ENCODE measurements around the gene UNK.
A peak's percentile ranks its signal among the peaks of the same experiment; 100 is the strongest.

UNK gene

DNA sequence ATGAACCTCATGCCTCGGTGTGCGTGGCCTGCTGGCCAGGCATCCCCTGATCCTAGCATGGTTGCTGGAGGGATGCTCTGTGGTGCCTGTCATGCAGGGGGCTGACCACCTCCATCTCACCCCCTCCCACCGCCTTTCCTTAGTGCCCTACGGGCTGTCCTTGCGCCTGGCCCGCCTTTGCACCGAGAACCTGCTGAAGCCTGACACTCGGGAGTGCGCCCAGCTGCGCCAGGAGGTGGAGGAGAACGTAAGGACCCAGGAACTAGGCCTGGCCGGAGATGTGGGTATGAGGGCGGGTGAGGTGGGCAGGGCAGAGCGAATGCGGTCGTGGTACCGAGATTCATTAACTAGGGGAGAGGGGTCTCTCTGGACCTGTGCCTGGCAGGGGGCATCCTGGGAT is 44.4 kb upstream of the UNK start:
- no peak overlapping the region for H3K4me3 ChIP-seq (ENCODE audit: control insufficient read depth, low read depth, low read length)
- TF ChIP-seq CTCF (conservative IDR thresholded peaks at IDR 0.05; ENCODE audit: control insufficient read depth, insufficient read depth, low read depth, low read length) = no peak
- no peak for DNase-seq (ENCODE audit: low read depth)

GRCh38 chr17:75740631-75741077 is 44.0 kb upstream of the UNK start:
- no peak for TF ChIP-seq CTCF (conservative IDR thresholded peaks at IDR 0.05; ENCODE audit: control insufficient read depth, insufficient read depth, low read depth, low read length)
- no peak for DNase-seq (ENCODE audit: low read depth)

DNA sequence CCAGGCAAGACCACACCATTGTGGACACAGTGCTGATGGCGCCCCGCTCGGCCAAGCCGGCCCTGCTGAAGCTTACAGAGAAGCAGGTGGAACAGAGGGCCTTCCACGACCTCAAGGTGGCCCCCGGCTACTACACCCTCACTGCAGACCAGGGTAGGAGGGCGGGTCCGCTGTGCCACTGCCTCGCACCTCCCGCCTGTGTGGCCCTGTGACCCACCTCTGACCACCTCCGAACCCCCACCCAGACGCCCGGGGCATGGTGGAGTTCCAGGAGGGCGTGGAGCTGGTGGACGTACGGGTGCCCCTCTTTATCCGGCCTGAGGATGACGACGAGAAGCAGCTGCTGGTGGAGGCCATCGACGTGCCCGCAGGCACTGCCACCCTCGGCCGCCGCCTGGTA is 42.3 kb upstream of the UNK start:
- TF ChIP-seq CTCF (conservative IDR thresholded peaks at IDR 0.05; ENCODE audit: control insufficient read depth, insufficient read depth, low read depth, low read length) = no peak
- DNase-seq (ENCODE audit: low read depth) = no peak
- H3K4me3 ChIP-seq (ENCODE audit: control insufficient read depth, low read depth, low read length) = no peak overlapping the region

More at GRCh38 chr17:75740631-75741077, 44.0 kb upstream of the UNK start:
- H3K4me3 ChIP-seq (ENCODE audit: control insufficient read depth, low read depth, low read length) = no peak overlapping the region

GRCh38 chr17:75743625-75744206 is 40.9 kb upstream of the UNK start:
- no peak for TF ChIP-seq CTCF (conservative IDR thresholded peaks at IDR 0.05; ENCODE audit: control insufficient read depth, insufficient read depth, low read depth, low read length)
- no peak for DNase-seq (ENCODE audit: low read depth)
- H3K4me3 ChIP-seq (ENCODE audit: control insufficient read depth, low read depth, low read length) = no peak overlapping the region

GRCh38 chr17:75748706-75749105 is 35.9 kb upstream of the UNK start:
- no peak for TF ChIP-seq CTCF (conservative IDR thresholded peaks at IDR 0.05; ENCODE audit: control insufficient read depth, insufficient read depth, low read depth, low read length)
- no peak overlapping the region for H3K4me3 ChIP-seq (ENCODE audit: control insufficient read depth, low read depth, low read length)
- DNase-seq (ENCODE audit: low read depth) = no peak

- DNase-seq (ENCODE audit: low read depth) = peak; percentile 60
- H3K4me3 ChIP-seq (ENCODE audit: control insufficient read depth, low read depth, low read length) = no peak overlapping the region
- TF ChIP-seq CTCF (conservative IDR thresholded peaks at IDR 0.05; ENCODE audit: control insufficient read depth, insufficient read depth, low read depth, low read length) = peak; percentile 74
Measured at GRCh38 chr17:75749545-75750389, 34.8 kb upstream of the UNK start.

Measured in fibroblast of mammary gland (primary cell).